SK-N-SH treated with all-trans-retinoic acid at 6 μM for 48 hours (cell line): ENCODE results near the gene MAML2.

Experiments used
- BACH2 ChIP-seq: fragments of 250-450 bp; sonication (Bioruptor Pico); IDR thresholded peaks from 2 replicates; pipeline ENCODE4 v1.9.0; 2021; ENCODE audit warnings: mild to moderate bottlenecking, borderline replicate concordance
- CSDC2 ChIP-seq: fragments of 250-450 bp; sonication (Bioruptor Pico); IDR thresholded peaks from 2 replicates; pipeline ENCODE4 v1.5.0; 2020; ENCODE audit warnings: mild to moderate bottlenecking, moderate library complexity
- ESRRG ChIP-seq: fragments of 250-450 bp; sonication (Bioruptor Pico); IDR thresholded peaks from 2 replicates; pipeline ENCODE4 v1.6.1; 2021; ENCODE audit warnings: mild to moderate bottlenecking
- OSR1 ChIP-seq: fragments of 250-450 bp; sonication (Bioruptor Pico); IDR thresholded peaks from 2 replicates; pipeline ENCODE4 v1.8.0; 2022; ENCODE audit warnings: moderate library complexity, mild to moderate bottlenecking, inconsistent platforms
- PATZ1 ChIP-seq: fragments of 250-450 bp; sonication (Bioruptor Pico); IDR thresholded peaks from 2 replicates; pipeline ENCODE4 v1.8.0; 2020; ENCODE audit warnings: mild to moderate bottlenecking, moderate library complexity, borderline replicate concordance
- POU6F1 ChIP-seq: fragments of 250-450 bp; sonication (Bioruptor Pico); IDR thresholded peaks from 2 replicates; pipeline ENCODE4 v1.8.0; 2021; ENCODE audit warnings: low read depth, mild to moderate bottlenecking, moderate library complexity, borderline replicate concordance
- PPARA ChIP-seq: fragments of 250-450 bp; sonication (Bioruptor Pico); IDR thresholded peaks from 2 replicates; pipeline ENCODE4 v1.5.0; 2020; ENCODE audit warnings: mild to moderate bottlenecking, borderline replicate concordance
- RARB ChIP-seq: fragments of 250-450 bp; sonication (Bioruptor Pico); IDR thresholded peaks from 2 replicates; pipeline ENCODE4 v1.8.0; 2021; ENCODE audit warnings: mild to moderate bottlenecking, moderate library complexity
- SNAI2 ChIP-seq: fragments of 250-450 bp; sonication (Bioruptor Pico); IDR thresholded peaks from 2 replicates; pipeline ENCODE4 v1.5.0; 2020; ENCODE audit warnings: mild to moderate bottlenecking, moderate library complexity
- ZFP30 ChIP-seq: fragments of 450-650 bp; formaldehyde crosslinking; IDR thresholded peaks from 2 replicates; pipeline ENCODE4 v1.5.0; 2022; ENCODE audit warnings: mild to moderate bottlenecking, moderate library complexity
- TF ChIP-seq, protein P1 (sequence below): fragments of 250-450 bp; sonication (Bioruptor Pico); IDR thresholded peaks from 2 replicates; pipeline ENCODE4 v1.5.1; 2020; ENCODE audit warnings: low read depth, mild to moderate bottlenecking, moderate library complexity

DNA sequence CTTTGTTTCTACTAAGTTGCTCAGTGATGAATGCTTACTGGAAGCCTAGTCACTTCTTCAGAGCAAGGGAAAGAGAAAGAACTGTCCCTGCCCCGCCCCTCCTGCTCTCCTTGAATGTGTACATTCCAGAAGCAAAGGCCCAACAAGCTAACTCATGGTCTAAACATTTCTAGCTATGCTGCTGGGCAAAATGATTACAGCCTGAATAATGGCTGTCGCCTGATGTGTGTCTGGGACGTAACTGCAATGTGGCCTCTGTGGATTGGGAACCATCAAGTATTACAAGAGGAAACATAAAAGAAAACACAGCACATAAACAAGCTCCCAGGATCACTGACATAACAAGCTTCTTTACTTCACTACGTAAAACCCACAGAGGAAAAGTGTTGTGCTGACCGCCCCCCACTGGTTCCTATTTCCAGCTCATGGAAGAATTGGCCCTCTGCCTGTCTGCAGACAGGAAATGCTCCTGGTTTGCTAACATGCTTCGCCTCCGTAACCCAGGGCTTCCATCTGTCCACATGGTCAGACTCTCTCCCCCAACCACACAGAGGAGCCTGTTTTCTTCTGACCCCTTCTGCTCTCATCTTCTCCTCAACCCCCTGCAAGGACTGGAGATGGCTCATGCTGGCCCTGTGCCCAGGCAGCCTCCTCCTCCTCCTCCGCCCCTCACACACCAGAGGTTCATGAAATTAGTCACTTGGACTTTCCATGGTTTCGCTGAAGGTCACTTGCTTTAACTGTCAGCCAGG is 187.2 kb downstream of the MAML2 start:
- no peak for TF ChIP-seq ZFP30 (CRISPR knock-in tag)
- TF ChIP-seq, protein P1, sequence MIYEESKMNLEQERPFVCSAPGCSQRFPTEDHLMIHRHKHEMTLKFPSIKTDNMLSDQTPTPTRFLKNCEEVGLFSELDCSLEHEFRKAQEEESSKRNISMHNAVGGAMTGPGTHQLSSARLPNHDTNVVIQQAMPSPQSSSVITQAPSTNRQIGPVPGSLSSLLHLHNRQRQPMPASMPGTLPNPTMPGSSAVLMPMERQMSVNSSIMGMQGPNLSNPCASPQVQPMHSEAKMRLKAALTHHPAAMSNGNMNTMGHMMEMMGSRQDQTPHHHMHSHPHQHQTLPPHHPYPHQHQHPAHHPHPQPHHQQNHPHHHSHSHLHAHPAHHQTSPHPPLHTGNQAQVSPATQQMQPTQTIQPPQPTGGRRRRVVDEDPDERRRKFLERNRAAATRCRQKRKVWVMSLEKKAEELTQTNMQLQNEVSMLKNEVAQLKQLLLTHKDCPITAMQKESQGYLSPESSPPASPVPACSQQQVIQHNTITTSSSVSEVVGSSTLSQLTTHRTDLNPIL (CRISPR knock-in tag) = no peak
- peak; percentile 56; the same call in 1 of the 2 replicates for TF ChIP-seq CSDC2 (CRISPR knock-in tag)
- no peak for TF ChIP-seq PATZ1 (CRISPR knock-in tag)
- TF ChIP-seq BACH2 = no peak
- no peak for TF ChIP-seq PPARA
- TF ChIP-seq ESRRG (CRISPR knock-in tag) = no peak
- TF ChIP-seq SNAI2 = no peak
- no peak for TF ChIP-seq POU6F1 (CRISPR knock-in tag)
- TF ChIP-seq RARB (CRISPR knock-in tag) = no peak
- no peak for TF ChIP-seq OSR1
